ENCODE data around the gene PPP2R1A.

DNA sequence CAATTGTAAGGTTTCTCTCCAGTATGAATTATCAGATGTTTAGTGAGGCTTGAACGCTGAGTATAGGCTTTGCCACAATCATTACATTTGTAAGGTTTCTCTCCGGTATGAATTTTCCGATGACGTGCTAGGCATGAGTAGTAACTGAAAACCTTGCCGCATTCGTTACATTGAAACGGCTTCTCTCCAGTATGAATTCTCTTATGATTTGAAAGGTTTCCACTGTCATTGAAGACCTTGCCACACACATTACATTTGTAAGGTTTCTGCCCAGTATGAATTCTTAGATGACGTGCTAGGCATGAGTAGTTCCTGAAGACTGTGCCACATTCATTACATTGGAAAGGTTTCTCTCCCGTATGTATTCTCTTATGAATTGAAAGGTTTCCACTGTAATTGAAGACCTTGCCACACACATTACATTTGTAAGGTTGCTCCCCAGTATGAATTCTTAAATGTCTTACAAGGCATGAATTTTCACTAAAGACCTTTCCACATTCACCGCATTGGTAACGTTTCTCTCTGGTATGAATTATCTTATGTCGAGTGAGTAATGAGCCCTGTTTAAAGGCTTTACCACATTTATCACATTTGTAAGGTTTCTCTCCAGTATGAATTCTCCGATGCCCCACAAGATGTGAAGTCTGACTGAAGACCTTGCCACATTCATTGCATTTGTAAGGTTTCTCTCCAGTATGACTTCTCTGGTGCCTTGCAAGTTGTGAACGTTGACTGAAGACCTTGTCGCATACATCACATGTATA is 34.1 kb upstream of the PPP2R1A start:
- TF ChIP-seq ZNF837 (tag by site-specific recombination; IDR thresholded peaks at IDR 0.05) (no peak), ZNF707 (tag by site-specific recombination; IDR thresholded peaks at IDR 0.05) (no peak), ZNF670 (tag by site-specific recombination; IDR thresholded peaks at IDR 0.05; ENCODE audit: low read depth) (no peak), ZNF10 (tag by site-specific recombination; IDR thresholded peaks at IDR 0.05) (no peak), REPIN1 (tag by site-specific recombination; IDR thresholded peaks at IDR 0.05; ENCODE audit: low read depth) (no peak)
- TF ChIP-seq, protein P1, sequence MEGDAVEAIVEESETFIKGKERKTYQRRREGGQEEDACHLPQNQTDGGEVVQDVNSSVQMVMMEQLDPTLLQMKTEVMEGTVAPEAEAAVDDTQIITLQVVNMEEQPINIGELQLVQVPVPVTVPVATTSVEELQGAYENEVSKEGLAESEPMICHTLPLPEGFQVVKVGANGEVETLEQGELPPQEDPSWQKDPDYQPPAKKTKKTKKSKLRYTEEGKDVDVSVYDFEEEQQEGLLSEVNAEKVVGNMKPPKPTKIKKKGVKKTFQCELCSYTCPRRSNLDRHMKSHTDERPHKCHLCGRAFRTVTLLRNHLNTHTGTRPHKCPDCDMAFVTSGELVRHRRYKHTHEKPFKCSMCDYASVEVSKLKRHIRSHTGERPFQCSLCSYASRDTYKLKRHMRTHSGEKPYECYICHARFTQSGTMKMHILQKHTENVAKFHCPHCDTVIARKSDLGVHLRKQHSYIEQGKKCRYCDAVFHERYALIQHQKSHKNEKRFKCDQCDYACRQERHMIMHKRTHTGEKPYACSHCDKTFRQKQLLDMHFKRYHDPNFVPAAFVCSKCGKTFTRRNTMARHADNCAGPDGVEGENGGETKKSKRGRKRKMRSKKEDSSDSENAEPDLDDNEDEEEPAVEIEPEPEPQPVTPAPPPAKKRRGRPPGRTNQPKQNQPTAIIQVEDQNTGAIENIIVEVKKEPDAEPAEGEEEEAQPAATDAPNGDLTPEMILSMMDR (tag by site-specific recombination; IDR thresholded peaks at IDR 0.05), result no peak
- TF ChIP-seq, protein P2, sequence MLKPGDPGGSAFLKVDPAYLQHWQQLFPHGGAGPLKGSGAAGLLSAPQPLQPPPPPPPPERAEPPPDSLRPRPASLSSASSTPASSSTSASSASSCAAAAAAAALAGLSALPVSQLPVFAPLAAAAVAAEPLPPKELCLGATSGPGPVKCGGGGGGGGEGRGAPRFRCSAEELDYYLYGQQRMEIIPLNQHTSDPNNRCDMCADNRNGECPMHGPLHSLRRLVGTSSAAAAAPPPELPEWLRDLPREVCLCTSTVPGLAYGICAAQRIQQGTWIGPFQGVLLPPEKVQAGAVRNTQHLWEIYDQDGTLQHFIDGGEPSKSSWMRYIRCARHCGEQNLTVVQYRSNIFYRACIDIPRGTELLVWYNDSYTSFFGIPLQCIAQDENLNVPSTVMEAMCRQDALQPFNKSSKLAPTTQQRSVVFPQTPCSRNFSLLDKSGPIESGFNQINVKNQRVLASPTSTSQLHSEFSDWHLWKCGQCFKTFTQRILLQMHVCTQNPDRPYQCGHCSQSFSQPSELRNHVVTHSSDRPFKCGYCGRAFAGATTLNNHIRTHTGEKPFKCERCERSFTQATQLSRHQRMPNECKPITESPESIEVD (tag by site-specific recombination; IDR thresholded peaks at IDR 0.05), result no peak
- TF ChIP-seq, protein P3, sequence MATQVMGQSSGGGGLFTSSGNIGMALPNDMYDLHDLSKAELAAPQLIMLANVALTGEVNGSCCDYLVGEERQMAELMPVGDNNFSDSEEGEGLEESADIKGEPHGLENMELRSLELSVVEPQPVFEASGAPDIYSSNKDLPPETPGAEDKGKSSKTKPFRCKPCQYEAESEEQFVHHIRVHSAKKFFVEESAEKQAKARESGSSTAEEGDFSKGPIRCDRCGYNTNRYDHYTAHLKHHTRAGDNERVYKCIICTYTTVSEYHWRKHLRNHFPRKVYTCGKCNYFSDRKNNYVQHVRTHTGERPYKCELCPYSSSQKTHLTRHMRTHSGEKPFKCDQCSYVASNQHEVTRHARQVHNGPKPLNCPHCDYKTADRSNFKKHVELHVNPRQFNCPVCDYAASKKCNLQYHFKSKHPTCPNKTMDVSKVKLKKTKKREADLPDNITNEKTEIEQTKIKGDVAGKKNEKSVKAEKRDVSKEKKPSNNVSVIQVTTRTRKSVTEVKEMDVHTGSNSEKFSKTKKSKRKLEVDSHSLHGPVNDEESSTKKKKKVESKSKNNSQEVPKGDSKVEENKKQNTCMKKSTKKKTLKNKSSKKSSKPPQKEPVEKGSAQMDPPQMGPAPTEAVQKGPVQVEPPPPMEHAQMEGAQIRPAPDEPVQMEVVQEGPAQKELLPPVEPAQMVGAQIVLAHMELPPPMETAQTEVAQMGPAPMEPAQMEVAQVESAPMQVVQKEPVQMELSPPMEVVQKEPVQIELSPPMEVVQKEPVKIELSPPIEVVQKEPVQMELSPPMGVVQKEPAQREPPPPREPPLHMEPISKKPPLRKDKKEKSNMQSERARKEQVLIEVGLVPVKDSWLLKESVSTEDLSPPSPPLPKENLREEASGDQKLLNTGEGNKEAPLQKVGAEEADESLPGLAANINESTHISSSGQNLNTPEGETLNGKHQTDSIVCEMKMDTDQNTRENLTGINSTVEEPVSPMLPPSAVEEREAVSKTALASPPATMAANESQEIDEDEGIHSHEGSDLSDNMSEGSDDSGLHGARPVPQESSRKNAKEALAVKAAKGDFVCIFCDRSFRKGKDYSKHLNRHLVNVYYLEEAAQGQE (tag by site-specific recombination; IDR thresholded peaks at IDR 0.05), result no peak
